CMK (cell line): ENCODE data around the gene SMG6.
A peak's percentile ranks its signal among the peaks of the same experiment; 100 is the strongest.
"Not testable (repeated sequence)": the region's sequence is repeated elsewhere in the genome, so short reads cannot be mapped to it uniquely, and the experiment has no call there.

ENCODE experiments used
- DNase-seq: peaks from one replicate; pipeline ENCODE4 v3.0.0-alpha.2; 2010; ENCODE audit warnings: low read depth

SMG6 gene

GRCh38 chr17:2178798-2179501, 124.6 kb downstream of the SMG6 start:
- no peak for DNase-seq

DNA sequence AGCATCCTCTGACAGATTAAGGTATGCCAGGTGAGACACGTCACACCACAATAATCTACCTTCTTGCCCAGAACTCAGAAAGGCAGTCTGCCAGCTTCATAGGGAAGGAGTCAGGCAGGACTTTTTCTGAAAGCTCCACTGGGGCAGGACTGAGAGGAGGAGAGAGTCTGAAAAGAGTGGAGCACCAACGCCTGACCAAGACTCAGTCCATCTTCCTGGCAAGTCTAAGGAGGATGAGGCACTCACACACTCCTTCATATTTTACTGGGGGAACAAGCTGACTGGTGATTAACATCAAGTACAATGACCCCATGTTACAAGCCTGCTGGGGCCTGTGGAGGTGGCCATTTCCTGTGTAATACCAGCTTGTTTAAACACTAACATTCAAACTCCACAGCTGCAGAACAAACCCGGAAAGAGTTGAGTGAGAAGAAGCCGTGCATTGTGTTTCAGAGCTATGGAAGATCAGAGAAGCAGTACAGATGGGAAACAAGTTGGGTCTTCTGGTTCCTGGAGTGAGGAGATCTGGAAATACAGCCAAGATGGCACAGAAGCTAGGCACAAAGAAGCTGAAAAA, 126.3 kb downstream of the SMG6 start:
- DNase-seq, result no peak

GRCh38 chr17:2176499-2177169, 127.0 kb downstream of the SMG6 start:
- no peak for DNase-seq

- no peak for DNase-seq
These were observed 128.3 kb downstream of the SMG6 start for GRCh38 chr17:2175294-2175628.

- peak; percentile 58 for DNase-seq
These were observed 128.9 kb downstream of the SMG6 start for GRCh38 chr17:2174468-2175293.

GRCh38 chr17:2174014-2174413, 129.6 kb downstream of the SMG6 start:
- no peak for DNase-seq

DNA sequence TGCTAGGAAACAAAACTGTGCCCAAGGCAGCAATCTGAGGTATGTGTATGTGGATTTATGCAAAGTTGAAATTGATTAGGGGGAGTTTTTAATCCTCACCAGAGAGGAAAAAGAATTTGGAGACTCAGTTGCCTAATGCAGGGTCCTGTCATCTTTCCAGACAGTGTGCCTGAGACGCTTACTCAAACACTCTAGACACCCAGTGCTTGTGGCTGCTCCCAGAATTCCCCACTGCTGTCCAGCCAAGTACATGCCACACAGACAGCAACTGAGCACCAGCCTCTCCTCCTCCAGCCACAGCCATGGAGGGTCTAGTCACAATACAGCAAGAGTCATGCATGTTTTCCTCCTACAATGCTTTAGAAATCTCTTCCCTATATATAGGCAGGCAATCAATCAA, 130.6 kb downstream of the SMG6 start:
- no peak for DNase-seq

- no peak for DNase-seq
These were observed 131.3 kb downstream of the SMG6 start for GRCh38 chr17:2172077-2172851.

GRCh38 chr17:2171702-2172076, 131.9 kb downstream of the SMG6 start:
- no peak for DNase-seq

DNA sequence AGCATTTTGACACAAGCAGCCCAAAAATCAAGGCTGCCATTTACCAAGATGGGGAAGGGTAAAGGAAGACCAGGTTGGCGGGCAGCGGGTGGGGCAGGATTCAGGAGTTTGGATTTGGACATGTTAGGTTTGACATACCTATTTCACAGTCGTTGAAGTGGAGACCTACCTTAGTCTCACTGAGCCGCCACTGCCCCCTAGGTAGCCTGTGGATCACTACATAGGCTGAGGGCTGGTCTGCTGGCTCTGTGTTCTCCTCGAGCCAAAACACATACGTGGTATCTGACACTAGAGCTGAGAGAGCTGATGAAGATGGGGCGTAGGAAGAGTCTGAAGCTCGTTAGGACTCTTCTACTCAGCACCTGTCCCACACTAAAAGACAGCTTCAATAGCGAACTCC, 133.6 kb downstream of the SMG6 start:
- DNase-seq, result no peak

- DNase-seq, result not testable (repeated sequence)
These were observed 137.9 kb downstream of the SMG6 start for GRCh38 chr17:2165723-2166122.

- no peak for DNase-seq
These were observed 145.2 kb downstream of the SMG6 start for GRCh38 chr17:2158396-2158780.

GRCh38 chr17:2157675-2158395, 145.8 kb downstream of the SMG6 start:
- no peak for DNase-seq

DNA sequence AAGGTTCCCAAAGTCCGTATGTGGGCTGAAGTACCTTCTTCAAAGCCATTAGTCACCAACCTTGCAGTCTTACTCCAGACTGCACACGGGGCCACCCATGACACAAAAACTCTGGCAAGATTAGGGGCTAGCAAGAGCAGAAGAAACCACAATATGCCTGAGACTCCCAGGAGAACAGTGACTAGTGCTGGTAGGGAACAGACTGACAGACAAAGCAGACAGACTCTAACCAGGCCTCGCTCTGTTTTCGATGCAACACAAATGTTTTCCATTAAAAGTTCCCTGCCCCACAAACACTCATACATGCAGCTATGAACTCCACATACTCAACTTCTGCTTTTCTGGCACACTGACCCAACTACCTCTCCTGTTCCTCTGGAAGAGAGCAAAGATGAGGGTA, 146.5 kb downstream of the SMG6 start:
- no peak for DNase-seq

DNA sequence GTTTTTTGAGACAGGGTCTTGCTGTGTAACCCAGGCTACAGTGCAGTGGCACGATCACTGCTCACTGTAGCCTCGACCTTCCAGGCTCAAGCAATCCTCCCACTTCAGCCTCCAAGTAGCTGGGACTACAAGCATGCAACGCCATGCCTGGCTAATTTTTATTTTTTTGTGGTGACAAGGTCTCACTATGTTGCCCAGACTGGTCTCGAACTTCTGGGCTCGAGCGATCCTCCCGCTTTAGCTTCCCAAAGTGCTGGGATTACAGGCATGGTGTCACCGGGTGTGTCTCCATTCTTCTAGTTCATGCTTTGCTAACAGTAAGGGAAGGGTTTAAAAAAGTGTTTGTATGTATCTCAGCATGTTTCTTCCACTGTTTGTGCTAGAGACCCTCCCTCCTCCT, 146.9 kb downstream of the SMG6 start:
- no peak for DNase-seq

- no peak for DNase-seq
These were observed 148.0 kb downstream of the SMG6 start for GRCh38 chr17:2155573-2155972.

DNA sequence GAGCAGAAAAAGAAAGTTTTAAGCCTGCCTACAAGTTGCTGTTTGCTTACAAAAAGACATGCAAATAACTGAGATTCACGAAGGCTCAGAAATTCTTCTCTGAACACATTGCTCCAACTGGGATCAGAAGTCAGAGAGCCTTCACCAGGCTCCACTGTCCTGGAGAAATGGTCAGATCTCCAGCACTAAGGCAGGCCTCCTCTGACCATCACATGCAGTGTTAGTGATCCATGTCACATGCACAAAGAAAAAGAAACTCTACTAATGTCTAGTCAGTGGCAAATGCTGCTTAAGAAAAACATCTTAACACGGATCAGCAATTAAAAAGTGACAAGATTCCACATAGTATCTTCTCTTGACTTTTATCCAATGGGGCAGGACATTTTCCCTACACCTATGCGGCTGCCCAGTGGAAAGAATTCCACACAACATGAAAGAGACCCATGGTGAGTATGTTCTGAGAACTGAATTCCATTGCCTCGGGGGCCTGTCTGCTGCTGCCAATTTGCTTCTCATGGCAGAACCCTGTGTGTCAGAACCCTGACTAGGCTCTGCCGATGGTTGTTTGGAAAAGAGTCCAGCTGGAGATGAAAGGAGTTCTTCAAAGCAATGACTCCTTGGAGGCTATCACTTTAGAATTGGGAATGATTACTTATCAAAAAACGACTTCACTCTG, 152.1 kb downstream of the SMG6 start:
- DNase-seq, result no peak

GRCh38 chr17:2150806-2151205, 152.8 kb downstream of the SMG6 start:
- no peak for DNase-seq

GRCh38 chr17:2149934-2150333, 153.7 kb downstream of the SMG6 start:
- no peak for DNase-seq

- DNase-seq, result no peak
These were observed 157.3 kb downstream of the SMG6 start for GRCh38 chr17:2146132-2146871.
